Skin epidermis (tissue), 12 donors: ENCODE results near the gene JAK1.

ENCODE experiments used
- H3K27ac ChIP-seq, 21 experiments: fragments of 200-600 bp; sonication (generic) in 11 of 21; one replicate each; pipeline ENCODE4 v1.5.0; 2020; ENCODE audit warnings: mild to moderate bottlenecking in 3 of 21, inconsistent platforms in 2 of 21, moderate library complexity in 2 of 21
- H3K4me3 ChIP-seq, 7 experiments: fragments of 200-600 bp; sonication (generic) in 2 of 7; one replicate each; pipeline ENCODE4 v1.5.0; 2020; ENCODE audit warnings: inconsistent platforms in 2 of 7, mild to moderate bottlenecking in 2 of 7, moderate library complexity in 1 of 7

Gene JAK1

GRCh38 chr1:64981601-64982533 lies 15.5 kb upstream of the JAK1 start:
- Histone ChIP-seq H3K4me3 (no peak overlapping the region), H3K27ac (peak overlapping the region in 3 of 21 experiments; percentile 21 to 55 (median 27))

GRCh38 chr1:64980745-64981600 lies 14.6 kb upstream of the JAK1 start:
- Histone ChIP-seq H3K27ac (peak overlapping the region in 1 of 21 experiments; percentile 1), H3K4me3 (no peak overlapping the region)

- H3K27ac ChIP-seq, result no peak overlapping the region
Measured at GRCh38 chr1:64979358-64979757, 13.0 kb upstream of the JAK1 start.

GRCh38 chr1:64976361-64976760 lies 10.0 kb upstream of the JAK1 start:
- no peak overlapping the region for H3K27ac ChIP-seq
- no peak overlapping the region for H3K4me3 ChIP-seq

More at GRCh38 chr1:64979358-64979757, 13.0 kb upstream of the JAK1 start:
- no peak overlapping the region for H3K4me3 ChIP-seq

- Histone ChIP-seq H3K27ac (no peak overlapping the region), H3K4me3 (no peak overlapping the region)
Measured at GRCh38 chr1:64975740-64976139, 9.4 kb upstream of the JAK1 start.

GRCh38 chr1:64975127-64975526 lies 8.8 kb upstream of the JAK1 start:
- Histone ChIP-seq H3K27ac (no peak overlapping the region), H3K4me3 (no peak overlapping the region)

GRCh38 chr1:64974288-64974825 lies 8.0 kb upstream of the JAK1 start:
- no peak overlapping the region for H3K4me3 ChIP-seq
- no peak overlapping the region for H3K27ac ChIP-seq

GRCh38 chr1:64973061-64973647 lies 6.8 kb upstream of the JAK1 start:
- no peak overlapping the region for H3K4me3 ChIP-seq
- no peak overlapping the region for H3K27ac ChIP-seq

- no peak overlapping the region for H3K27ac ChIP-seq
- no peak overlapping the region for H3K4me3 ChIP-seq
Measured at GRCh38 chr1:64969305-64970046, 3.1 kb upstream of the JAK1 start.

GRCh38 chr1:64967381-64967780 lies 1.0 kb upstream of the JAK1 start:
- Histone ChIP-seq H3K4me3 (no peak overlapping the region), H3K27ac (peak overlapping the region in 3 of 21 experiments; percentile 32 to 97 (median 94))

GRCh38 chr1:64965366-64966157 lies 787 bp downstream of the JAK1 start:
- peak overlapping the region; percentile 85 to 99 (median 97) for H3K27ac ChIP-seq
- H3K4me3 ChIP-seq, result peak overlapping the region; percentile 74 to 98 (median 98)

- Histone ChIP-seq H3K27ac (no peak overlapping the region), H3K4me3 (no peak overlapping the region)
Measured at GRCh38 chr1:64963466-64963865, 2.9 kb downstream of the JAK1 start.

- Histone ChIP-seq H3K27ac (peak overlapping the region in 1 of 21 experiments; percentile 3), H3K4me3 (no peak overlapping the region)
Measured at GRCh38 chr1:64962441-64962840, 3.9 kb downstream of the JAK1 start.

GRCh38 chr1:64961923-64962322 lies 4.4 kb downstream of the JAK1 start:
- peak overlapping the region in 1 of 21 experiments; percentile 3 for H3K27ac ChIP-seq
- no peak overlapping the region for H3K4me3 ChIP-seq

GRCh38 chr1:64960731-64961130 lies 5.6 kb downstream of the JAK1 start:
- H3K4me3 ChIP-seq, result no peak overlapping the region
- peak overlapping the region in 1 of 21 experiments; percentile 20 for H3K27ac ChIP-seq

- H3K27ac ChIP-seq, result peak overlapping the region in 1 of 21 experiments; percentile 16
- H3K4me3 ChIP-seq, result no peak overlapping the region
Measured at GRCh38 chr1:64959986-64960385, 6.4 kb downstream of the JAK1 start.

- no peak overlapping the region for H3K4me3 ChIP-seq
- H3K27ac ChIP-seq, result peak overlapping the region in 4 of 21 experiments; percentile 25 to 59 (median 38)
Measured at GRCh38 chr1:64956733-64957441, 9.5 kb downstream of the JAK1 start.
